DMS 273 treated with DMSO at 0.1 percent for 48 hours (cell line): ENCODE results near the gene GGN.
"Not testable (repeated sequence)": the region's sequence is repeated elsewhere in the genome, so short reads cannot be mapped to it uniquely, and the experiment has no call there.

ENCODE experiments used
- DNase-seq: peaks from one replicate; lab custom pipeline; 2025; lab: John Stamatoyannopoulos, UW

Gene GGN

GRCh38 chr19:38386971-38387549 lies 774 bp downstream of the GGN start:
- no peak for DNase-seq

- DNase-seq: no peak
Observed at GRCh38 chr19:38386300-38386970, 1.4 kb downstream of the GGN start.

GRCh38 chr19:38385804-38386257 lies 2.0 kb downstream of the GGN start:
- DNase-seq: no peak

GRCh38 chr19:38385057-38385803 lies 2.6 kb downstream of the GGN start:
- DNase-seq: no peak

- DNase-seq: no peak
Observed at GRCh38 chr19:38384209-38385027, 3.4 kb downstream of the GGN start.

- no peak for DNase-seq
Observed at GRCh38 chr19:38383743-38384142, 4.1 kb downstream of the GGN start.

- no peak for DNase-seq
Observed at GRCh38 chr19:38383184-38383583, 4.7 kb downstream of the GGN start.

- no peak for DNase-seq
Observed at GRCh38 chr19:38381138-38381537, 6.7 kb downstream of the GGN start.

GRCh38 chr19:38378866-38379265 lies 9.0 kb downstream of the GGN start:
- DNase-seq: no peak

- no peak for DNase-seq
Observed at GRCh38 chr19:38377052-38377451, 10.8 kb downstream of the GGN start.

- no peak for DNase-seq
Observed at GRCh38 chr19:38376576-38376975, 11.3 kb downstream of the GGN start.

- no peak for DNase-seq
Observed at GRCh38 chr19:38375748-38376147, 12.1 kb downstream of the GGN start.

GRCh38 chr19:38375098-38375493 lies 12.7 kb downstream of the GGN start:
- DNase-seq: no peak

- DNase-seq: peak; percentile 98
Observed at GRCh38 chr19:38374332-38375097, 13.3 kb downstream of the GGN start, which contains the start of gene PSMD8. Gene PSMD8 (plus strand): TSS chr19:38374571. CDS start chr19:38374602, 31 bp downstream.

GRCh38 chr19:38373907-38374331 lies 13.9 kb downstream of the GGN start:
- no peak for DNase-seq

- DNase-seq: no peak
Observed at GRCh38 chr19:38371081-38371480, 16.8 kb downstream of the GGN start.

GRCh38 chr19:38370299-38370698 lies 17.5 kb downstream of the GGN start:
- DNase-seq: no peak

GRCh38 chr19:38369584-38369983 lies 18.2 kb downstream of the GGN start:
- no peak for DNase-seq

GRCh38 chr19:38367041-38367440 lies 20.8 kb downstream of the GGN start:
- no peak for DNase-seq

GRCh38 chr19:38362946-38363688 lies 24.7 kb downstream of the GGN start:
- DNase-seq: not testable (repeated sequence)
